Common myeloid progenitor, CD34-positive (primary cell): ENCODE results near the gene SRCIN1.

Experiments used
- CTCF ChIA-PET: fragments of 350-600 bp; sonication (Branson Sonifier 250); formaldehyde crosslinking; loops from one replicate; lab custom pipeline; 2021; ENCODE audit warnings: antibody characterized with exemption; lab: Charles Lee
- POLR2A ChIA-PET: fragments of 350-600 bp; sonication (Branson Sonifier 250); formaldehyde crosslinking; loops from one replicate; lab custom pipeline; 2021; ENCODE audit warnings: antibody characterized with exemption; lab: Charles Lee
- DNase-seq, 3 donors: peaks; one replicate each; pipeline versions ENCODE4 v3.0.0 to v3.0.0-alpha.2; 2013
- H3K27ac ChIP-seq, 2 experiments: 1 replicate in 1 of 2; 2 replicates in 1 of 2; pipeline ENCODE4 v1.7.0; 2013; ENCODE audit warnings: inconsistent platforms in 2 of 2, low read length in 2 of 2, mild to moderate bottlenecking in 2 of 2, low read depth in 1 of 2, moderate library complexity in 1 of 2; ENCODE audit not compliant: severe bottlenecking in 2 of 2, insufficient read depth in 1 of 2, poor library complexity in 1 of 2
- H3K27me3 ChIP-seq, 5 experiments: replicated peaks in 2 of 5; 1 replicate in 3 of 5; 2 replicates in 2 of 5; pipeline versions ENCODE4 v1.6.1 to v1.7.0; 2013; ENCODE audit warnings: low read length in 4 of 5, mild to moderate bottlenecking in 2 of 5, moderate library complexity in 2 of 5, inconsistent platforms in 1 of 5; ENCODE audit not compliant: insufficient read depth in 5 of 5, control insufficient read depth in 4 of 5
- H3K36me3 ChIP-seq, 4 experiments: 1 replicate in 2 of 4; 2 replicates in 2 of 4; pipeline versions ENCODE4 v1.6.1 to v1.7.0; 2013; ENCODE audit warnings: low read length in 3 of 4, control low read depth in 1 of 4, mild to moderate bottlenecking in 1 of 4; ENCODE audit not compliant: control insufficient read depth in 4 of 4, insufficient read depth in 4 of 4
- H3K4me1 ChIP-seq, 4 experiments: 1 replicate in 3 of 4; 2 replicates in 1 of 4; pipeline versions ENCODE4 v1.6.1 to v1.7.1; 2013; ENCODE audit warnings: low read length in 3 of 4, mild to moderate bottlenecking in 3 of 4, control low read depth in 1 of 4, inconsistent platforms in 1 of 4, moderate library complexity in 1 of 4; ENCODE audit not compliant: control insufficient read depth in 4 of 4, insufficient read depth in 4 of 4; ENCODE audit errors: control extremely low read depth in 1 of 4
- H3K4me3 ChIP-seq, 7 experiments: 1 replicate in 4 of 7; 2 replicates in 3 of 7; pipeline versions ENCODE4 v1.5.1 to v1.7.0; 2013; ENCODE audit warnings: mild to moderate bottlenecking in 7 of 7, low read length in 6 of 7, moderate library complexity in 6 of 7, inconsistent platforms in 2 of 7, low read depth in 2 of 7, control low read depth in 1 of 7; ENCODE audit not compliant: insufficient read depth in 4 of 7, control insufficient read depth in 1 of 7; ENCODE audit errors: extremely low read depth in 1 of 7
- H3K9me3 ChIP-seq, 5 experiments: 1 replicate in 4 of 5; 2 replicates in 1 of 5; pipeline versions ENCODE4 v1.6.1 to v1.7.1; 2013; ENCODE audit warnings: low read length in 4 of 5, mild to moderate bottlenecking in 2 of 5, inconsistent platforms in 1 of 5, low read depth in 1 of 5, moderate library complexity in 1 of 5; ENCODE audit not compliant: control insufficient read depth in 4 of 5, insufficient read depth in 2 of 5; ENCODE audit errors: control extremely low read depth in 1 of 5
- WGBS: methylation state at CpG from one replicate; pipeline ENCODE4 v1.1.5; 2013; ENCODE audit not compliant: insufficient coverage; 5-methylcytosine and 5-hydroxymethylcytosine counted together

Gene SRCIN1

GRCh38 chr17:38599398-38599856, 6.3 kb downstream of the SRCIN1 start:
- H3K4me3 ChIP-seq = no peak overlapping the region
- no peak for DNase-seq
- H3K4me1 ChIP-seq = peaks cover 0 to 5% (median 2%) of the 10 kb centered on the region in 4 experiments
- WGBS = 76% methylated on average over 6 of the region's 9 CpGs
- POLR2A ChIA-PET = interaction anchor here (1.1 kb wide), 1 partner anchor 12 kb away, joined by 3 read pairs; no protein-coding TSS in a partner anchor
- no peaks in the 10 kb centered on the region for H3K9me3 ChIP-seq
- CTCF ChIA-PET = interaction anchor here (0.9 to 4.4 kb wide), 4 partner anchors 8 to 41 kb away, joined by 3 to 28 read pairs (median 15); partner anchors contain the start of gene SRCIN1
- H3K36me3 ChIP-seq = no peaks in the 10 kb centered on the region
- H3K27me3 ChIP-seq = peaks cover 2 to 100% (median 64%) of the 10 kb centered on the region in 5 experiments
- H3K27ac ChIP-seq = no peak overlapping the region

GRCh38 chr17:38598995-38599394, 6.8 kb downstream of the SRCIN1 start:
- H3K36me3 ChIP-seq = no peaks in the 10 kb centered on the region
- POLR2A ChIA-PET = interaction anchor here (1.1 kb wide), 1 partner anchor 12 kb away, joined by 3 read pairs; no protein-coding TSS in a partner anchor
- peaks cover 2 to 100% (median 60%) of the 10 kb centered on the region in 5 experiments for H3K27me3 ChIP-seq
- H3K27ac ChIP-seq = no peak overlapping the region
- peaks cover 0 to 5% (median 2%) of the 10 kb centered on the region in 4 experiments for H3K4me1 ChIP-seq
- CTCF ChIA-PET = interaction anchor here (0.9 to 4.4 kb wide), 6 partner anchors 9 to 44 kb away, joined by 3 to 28 read pairs (median 5); partner anchors contain the start of gene SRCIN1
- no peaks in the 10 kb centered on the region for H3K9me3 ChIP-seq
- 60% methylated on average over 1 of the region's 3 CpGs for WGBS
- DNase-seq = no peak
- no peak overlapping the region for H3K4me3 ChIP-seq

- Histone ChIP-seq H3K4me3 (no peak overlapping the region), H3K9me3 (no peaks in the 10 kb centered on the region), H3K27ac (no peak overlapping the region), H3K4me1 (peaks cover 0 to 5% (median 2%) of the 10 kb centered on the region in 4 experiments), H3K27me3 (peaks cover 0 to 100% (median 60%) of the 10 kb centered on the region in 5 experiments), H3K36me3 (no peaks in the 10 kb centered on the region)
- 3% methylated on average over 3 of the region's 4 CpGs for WGBS
- ChIA-PET POLR2A (interaction anchor here (0.6 kb wide), 1 partner anchor 10 kb away, joined by 4 read pairs; no protein-coding TSS in a partner anchor), CTCF (interaction anchor here (0.9 to 4.4 kb wide), 6 partner anchors 9 to 43 kb away, joined by 3 to 28 read pairs (median 5); partner anchors contain the start of gene SRCIN1)
- peak; percentile 65 to 82 (median 82) for DNase-seq
Measured at GRCh38 chr17:38598536-38598935, 7.2 kb downstream of the SRCIN1 start.

- no peaks in the 10 kb centered on the region for H3K36me3 ChIP-seq
- POLR2A ChIA-PET = no interaction called here
- peaks cover 3 to 12% (median 7%) of the 10 kb centered on the region in 4 experiments for H3K4me1 ChIP-seq
- H3K27me3 ChIP-seq = peaks cover 0 to 100% (median 61%) of the 10 kb centered on the region in 5 experiments
- WGBS = 80% methylated on average over 1 of the region's 1 CpG
- CTCF ChIA-PET = interaction anchor here (1.0 to 4.4 kb wide), 8 partner anchors 9 to 66 kb away, joined by 3 to 28 read pairs (median 4); partner anchors contain the start of gene SRCIN1
- no peak for DNase-seq
- no peak overlapping the region for H3K27ac ChIP-seq
- no peaks in the 10 kb centered on the region for H3K9me3 ChIP-seq
- no peak overlapping the region for H3K4me3 ChIP-seq
Measured at GRCh38 chr17:38597375-38597774, 8.4 kb downstream of the SRCIN1 start.

DNA sequence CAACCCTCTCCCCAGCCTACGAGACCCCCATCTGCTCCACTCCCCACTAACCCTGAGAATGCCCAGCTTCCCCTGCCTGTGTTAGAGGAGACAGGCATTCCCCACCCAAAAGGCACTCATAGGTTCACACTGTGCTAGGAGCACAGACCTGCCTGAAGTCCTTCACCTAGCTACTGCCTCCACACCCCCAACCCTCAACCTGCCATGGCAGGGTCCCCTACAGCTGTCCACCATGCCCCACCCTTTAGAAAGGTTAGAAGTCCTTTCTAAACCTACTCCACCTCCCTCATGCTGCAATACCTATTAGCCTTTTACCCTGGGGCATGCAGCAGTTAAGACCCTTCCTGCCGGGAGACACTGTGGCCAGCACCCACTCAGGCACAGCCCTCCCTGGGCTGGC, 9.1 kb downstream of the SRCIN1 start:
- ChIA-PET POLR2A (no interaction called here), CTCF (interaction anchor here (1.0 to 4.4 kb wide), 7 partner anchors 8 to 66 kb away, joined by 3 to 28 read pairs (median 4); partner anchors contain the start of gene SRCIN1)
- Histone ChIP-seq H3K4me1 (peaks cover 5 to 16% (median 12%) of the 10 kb centered on the region in 4 experiments), H3K4me3 (no peak overlapping the region), H3K27ac (no peak overlapping the region), H3K9me3 (no peaks in the 10 kb centered on the region), H3K36me3 (no peaks in the 10 kb centered on the region), H3K27me3 (peaks cover 0 to 95% (median 55%) of the 10 kb centered on the region in 5 experiments)
- 57% methylated on average over 1 of the region's 2 CpGs for WGBS
- no peak for DNase-seq

- H3K36me3 ChIP-seq = no peaks in the 10 kb centered on the region
- DNase-seq = no peak
- H3K9me3 ChIP-seq = no peaks in the 10 kb centered on the region
- no peak overlapping the region for H3K27ac ChIP-seq
- no peak overlapping the region for H3K4me3 ChIP-seq
- ChIA-PET CTCF (interaction anchor here (0.8 to 4.4 kb wide), 4 partner anchors 12 to 38 kb away, joined by 3 to 25 read pairs (median 4); partner anchors contain the start of gene SRCIN1), POLR2A (no interaction called here)
- H3K4me1 ChIP-seq = peaks cover 9 to 22% (median 19%) of the 10 kb centered on the region in 4 experiments
- 28% methylated on average over 9 of the region's 9 CpGs for WGBS
- H3K27me3 ChIP-seq = peaks cover 0 to 88% (median 54%) of the 10 kb centered on the region in 5 experiments
Measured at GRCh38 chr17:38595892-38596291, 9.9 kb downstream of the SRCIN1 start.

- H3K27ac ChIP-seq = no peak overlapping the region
- no peaks in the 10 kb centered on the region for H3K36me3 ChIP-seq
- peaks cover 0 to 88% (median 54%) of the 10 kb centered on the region in 5 experiments for H3K27me3 ChIP-seq
- CTCF ChIA-PET = interaction anchor here (1.1 to 1.6 kb wide), 2 partner anchors 9 to 11 kb away, joined by 3 to 4 read pairs; partner anchors contain the start of gene SRCIN1
- DNase-seq = no peak
- H3K4me1 ChIP-seq = peaks cover 12 to 25% (median 22%) of the 10 kb centered on the region in 4 experiments
- no peaks in the 10 kb centered on the region for H3K9me3 ChIP-seq
- POLR2A ChIA-PET = no interaction called here
- no peak overlapping the region for H3K4me3 ChIP-seq
- WGBS = 64% methylated on average over 13 of the region's 13 CpGs
Measured at GRCh38 chr17:38594152-38594551, 11.6 kb downstream of the SRCIN1 start.
